RPMI7951 (cell line): ENCODE results near the gene S100A2. TPM values are rescaled to one million over a fixed set of nuclear protein-coding genes. Genes with fewer than 3 reads are reported as not detected.

ENCODE experiments used
- DNase-seq: peaks from one replicate; pipeline ENCODE4 v3.0.0-alpha.2; 2012; ENCODE audit warnings: low read depth
- total RNA-seq: library from RNA; depleted of rRNA; stranded (reverse); fragments of >200 nt; shearing (Covaris generic); gene quantifications from 2 replicates; pipeline ENCODE4 v1.2.3, GENCODE V29; 2014

Gene S100A2
- total RNA-seq, 1 experiment from 2014 or later: 9.0 TPM

- peak; percentile 96 for DNase-seq
Observed at GRCh38 chr1:153545067-153546055, 20.3 kb downstream of the S100A2 start, which contains the start of gene S100A4. S100A4 (minus strand) TSS chr1:153545806; CDS start chr1:153544794, 1,012 bp downstream.

- no peak for DNase-seq
Observed at GRCh38 chr1:153544453-153545066, 21.1 kb downstream of the S100A2 start.

- no peak for DNase-seq
Observed at GRCh38 chr1:153543736-153544135, 21.9 kb downstream of the S100A2 start.

- DNase-seq: no peak
Observed at GRCh38 chr1:153542956-153543711, 22.5 kb downstream of the S100A2 start.

- DNase-seq: no peak
Observed at GRCh38 chr1:153541641-153542590, 23.7 kb downstream of the S100A2 start.

- peak; percentile 94 for DNase-seq
Observed at GRCh38 chr1:153540394-153541361, 25.0 kb downstream of the S100A2 start, which contains the start of gene S100A5. S100A5 (minus strand) TSS chr1:153540934; CDS start chr1:153540191, 743 bp downstream.

- no peak for DNase-seq
Observed at GRCh38 chr1:153539395-153540093, 26.1 kb downstream of the S100A2 start.

GRCh38 chr1:153538315-153538821 is 27.3 kb downstream of the S100A2 start:
- DNase-seq: peak; percentile 69

- DNase-seq: no peak
Observed at GRCh38 chr1:153537376-153537730, 28.3 kb downstream of the S100A2 start.

GRCh38 chr1:153536671-153537375 is 28.8 kb downstream of the S100A2 start:
- DNase-seq: no peak

- DNase-seq: peak; percentile 98
Observed at GRCh38 chr1:153536012-153536670, 29.5 kb downstream of the S100A2 start.

- DNase-seq: peak; percentile 59
Observed at GRCh38 chr1:153535242-153536011, 30.2 kb downstream of the S100A2 start, which contains the start of gene S100A6. S100A6 (minus strand) TSS chr1:153535991; CDS start chr1:153535339, 652 bp downstream.

GRCh38 chr1:153534925-153535241 is 30.8 kb downstream of the S100A2 start:
- no peak for DNase-seq

GRCh38 chr1:153534226-153534924 is 31.3 kb downstream of the S100A2 start:
- DNase-seq: peak; percentile 78

GRCh38 chr1:153533689-153534201 is 31.9 kb downstream of the S100A2 start:
- peak; percentile 95 for DNase-seq
